DMS 273 treated with DMSO at 0.1 percent for 48 hours (cell line): Measurements from ENCODE around the gene TRIM67.
"Not testable (repeated sequence)": the region's sequence is repeated elsewhere in the genome, so short reads cannot be mapped to it uniquely, and the experiment has no call there.

ENCODE experiments used
- DNase-seq: peaks from one replicate; lab custom pipeline; 2025; lab: John Stamatoyannopoulos, UW

TRIM67 gene

DNA sequence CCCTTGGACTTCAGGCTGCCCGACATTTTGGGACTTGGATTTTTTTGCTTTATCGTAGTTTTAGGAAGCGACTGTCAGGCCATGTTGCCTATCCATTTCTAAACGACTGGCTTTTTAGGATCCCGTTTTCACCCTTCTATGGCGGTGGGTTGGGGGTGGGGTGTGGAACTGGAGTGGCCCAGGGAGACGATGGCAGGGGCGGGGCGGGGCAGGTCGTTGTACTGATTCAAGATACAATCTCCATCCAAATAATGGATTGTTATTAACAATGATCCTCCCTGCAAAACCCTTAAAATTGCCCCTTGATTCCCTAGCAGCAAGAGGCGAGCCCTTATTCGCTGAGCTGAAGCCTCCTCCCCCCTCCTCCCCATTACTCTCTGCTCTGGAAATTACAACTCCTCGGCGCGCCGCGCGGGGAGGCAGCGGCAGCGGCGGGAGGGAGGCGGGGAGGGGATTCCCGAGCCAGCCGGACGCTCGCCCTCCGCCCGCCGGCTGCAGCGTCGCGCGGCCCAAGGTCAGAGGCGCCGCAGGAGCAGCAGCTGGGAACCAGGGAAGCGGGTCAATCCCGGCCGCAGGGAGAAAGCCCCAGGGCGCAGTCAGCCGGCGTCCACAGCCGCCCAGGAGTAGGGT lies at the start of gene TRIM67:
Gene TRIM67 (plus strand): TSS at position 392 of the 630 bp plus-strand sequence. CDS start 912 bp downstream, outside the sequence.
- DNase-seq, result no peak

DNA sequence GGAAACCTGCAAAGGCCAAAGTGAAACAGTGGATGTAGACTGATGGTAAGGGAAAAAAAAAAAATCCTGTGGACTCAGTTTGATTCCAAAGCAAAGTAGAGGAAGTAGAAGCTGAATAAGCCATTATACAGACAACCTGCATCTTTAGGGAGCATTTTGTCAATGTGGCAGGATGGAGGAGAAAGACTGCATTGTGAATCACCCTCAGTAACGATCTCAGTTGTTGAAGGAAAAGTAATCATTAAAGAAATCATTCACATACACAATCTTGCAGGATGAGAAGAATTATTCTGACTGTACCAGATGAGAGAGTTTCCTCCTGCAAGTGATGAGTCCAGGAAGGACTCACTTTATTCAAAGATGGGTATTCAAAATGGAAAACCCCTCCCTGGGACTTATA lies 45.1 kb upstream of the TRIM67 start:
- no peak for DNase-seq

DNA sequence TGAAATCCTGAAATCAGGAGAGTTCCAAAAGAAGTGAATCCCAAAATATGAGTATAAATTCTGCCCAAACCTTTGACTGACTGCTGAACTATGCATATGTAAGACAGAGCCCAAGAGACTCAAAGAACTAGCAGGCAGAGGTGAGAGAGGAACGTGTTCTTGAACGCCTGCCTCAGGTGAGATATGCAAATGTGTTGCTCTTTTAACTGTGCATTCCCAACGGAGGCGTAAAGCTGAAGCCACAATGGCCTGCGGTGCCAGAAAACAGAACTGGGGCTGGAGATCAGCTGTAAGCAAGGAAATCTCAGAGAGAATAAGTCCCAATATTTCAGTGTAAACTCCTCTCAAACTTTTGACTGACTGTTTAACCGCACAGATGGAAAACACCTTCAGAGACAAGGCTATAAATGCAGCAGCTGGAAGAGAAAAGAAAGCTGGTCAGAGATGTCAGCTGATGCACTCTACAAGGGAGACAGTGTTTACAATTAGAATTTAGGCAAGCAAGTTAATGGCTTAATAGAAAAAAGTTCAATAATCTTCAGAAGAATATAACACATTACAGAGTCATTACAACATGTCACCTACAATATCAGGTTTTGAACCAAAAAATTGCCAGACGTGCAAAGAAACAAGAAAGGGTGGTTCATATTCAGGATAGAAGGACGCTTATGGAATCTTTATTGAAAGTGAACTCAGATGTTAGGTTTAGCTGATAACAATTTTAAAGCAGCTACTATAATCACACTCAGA lies 43.0 kb upstream of the TRIM67 start:
- no peak for DNase-seq

DNA sequence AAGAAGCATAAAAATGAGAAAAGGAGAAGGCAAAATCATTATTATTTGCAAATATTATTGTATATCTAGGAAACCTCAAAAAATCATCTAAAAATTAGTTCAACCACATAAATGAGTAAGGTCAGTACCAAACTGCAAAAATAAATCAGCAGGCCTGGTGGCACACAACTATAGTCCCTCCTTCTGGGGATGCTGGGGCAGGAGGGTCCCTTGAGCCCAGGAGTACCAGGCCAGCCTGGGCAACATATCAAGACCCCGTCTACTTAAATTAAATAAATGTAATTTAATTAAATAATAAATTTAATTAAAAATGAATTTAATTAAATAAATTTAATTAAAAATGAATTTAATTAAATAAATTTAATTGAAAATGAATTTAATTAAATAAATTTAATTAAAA lies 40.3 kb upstream of the TRIM67 start:
- no peak for DNase-seq

DNA sequence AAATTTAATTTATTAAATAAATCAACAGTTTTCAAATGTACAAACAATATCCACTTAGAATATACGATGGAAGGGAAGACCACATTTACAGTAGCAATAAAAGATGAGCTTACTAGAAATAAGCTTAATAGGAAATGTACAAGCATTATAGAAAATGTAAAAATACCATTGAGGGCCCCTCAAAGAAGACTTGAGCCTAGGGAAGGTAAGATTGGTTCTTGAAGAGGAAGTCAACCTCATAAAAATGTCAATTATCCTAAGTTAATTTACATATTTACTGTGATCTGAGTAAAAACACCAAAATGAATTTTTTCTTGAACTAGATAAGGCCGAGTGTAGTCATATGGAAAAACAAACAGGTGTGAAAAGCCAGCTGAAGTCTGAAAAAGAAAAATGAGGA lies 39.7 kb upstream of the TRIM67 start:
- no peak for DNase-seq

DNA sequence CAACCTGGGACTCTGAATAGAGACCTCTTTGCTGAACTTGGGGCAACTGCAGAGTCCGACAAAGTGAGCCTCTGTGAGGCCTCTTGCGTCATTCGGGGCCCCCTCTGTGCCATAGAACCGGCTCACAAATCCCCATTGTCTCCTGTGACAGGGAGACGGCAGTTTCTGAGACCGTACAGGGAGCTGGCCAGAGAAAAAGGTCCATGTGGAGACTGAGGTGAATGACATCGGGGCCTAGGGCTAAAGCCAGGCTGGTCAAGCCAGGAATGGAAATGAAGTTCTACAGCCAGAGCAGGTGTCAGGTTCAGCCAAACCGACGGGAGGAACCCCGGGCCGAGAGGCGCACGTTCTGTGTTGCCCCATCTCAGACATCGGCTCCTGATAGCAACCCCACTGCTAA lies 37.1 kb upstream of the TRIM67 start:
- DNase-seq, result no peak

DNA sequence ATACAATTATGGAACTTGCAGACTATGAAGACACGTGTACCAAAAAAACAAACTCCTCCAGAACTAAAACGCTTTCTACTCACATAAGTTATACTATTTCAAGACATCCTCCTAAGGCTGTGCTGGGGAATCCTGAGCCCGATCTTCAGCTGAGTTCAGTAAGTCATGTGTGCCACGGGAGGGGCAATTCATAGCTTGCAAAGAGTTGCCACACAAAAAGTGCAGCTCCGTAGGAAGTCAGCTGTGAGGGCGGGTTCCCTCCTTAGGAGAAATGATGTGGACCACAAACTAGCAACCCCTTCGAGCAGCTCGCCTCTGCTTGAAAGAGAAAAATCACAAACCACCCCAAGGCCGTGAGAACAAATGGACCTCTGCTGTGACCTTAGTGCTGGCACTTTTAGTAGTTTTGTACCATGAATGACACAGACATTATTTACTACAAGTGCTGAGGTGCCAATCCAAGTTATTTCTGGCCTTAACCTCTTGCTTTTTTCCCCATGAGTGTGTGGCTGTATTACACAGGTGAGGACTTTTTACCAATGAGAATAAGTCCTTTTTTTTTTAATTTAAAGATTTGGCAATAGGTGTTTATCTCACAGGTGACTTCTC lies 35.8 kb upstream of the TRIM67 start:
- DNase-seq, result no peak

DNA sequence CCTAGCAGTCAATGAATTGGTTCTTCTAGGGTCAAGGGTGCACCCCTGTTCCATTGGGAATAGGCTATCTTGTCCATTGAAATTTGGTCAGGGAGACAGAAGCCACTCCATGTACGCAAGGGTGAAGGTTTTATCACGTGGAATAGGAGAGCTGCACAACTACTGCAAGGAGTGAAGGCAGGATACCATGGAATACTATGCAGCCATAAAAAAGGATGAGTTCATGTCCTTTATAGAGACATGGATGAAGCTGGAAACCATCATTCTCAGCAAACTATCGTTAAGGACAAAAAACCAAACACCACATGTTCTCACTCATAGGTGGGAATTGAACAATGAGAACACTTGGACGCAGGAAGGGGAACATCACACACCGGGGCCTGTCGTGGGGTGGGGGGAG lies 34.8 kb upstream of the TRIM67 start:
- not testable (repeated sequence) for DNase-seq

DNA sequence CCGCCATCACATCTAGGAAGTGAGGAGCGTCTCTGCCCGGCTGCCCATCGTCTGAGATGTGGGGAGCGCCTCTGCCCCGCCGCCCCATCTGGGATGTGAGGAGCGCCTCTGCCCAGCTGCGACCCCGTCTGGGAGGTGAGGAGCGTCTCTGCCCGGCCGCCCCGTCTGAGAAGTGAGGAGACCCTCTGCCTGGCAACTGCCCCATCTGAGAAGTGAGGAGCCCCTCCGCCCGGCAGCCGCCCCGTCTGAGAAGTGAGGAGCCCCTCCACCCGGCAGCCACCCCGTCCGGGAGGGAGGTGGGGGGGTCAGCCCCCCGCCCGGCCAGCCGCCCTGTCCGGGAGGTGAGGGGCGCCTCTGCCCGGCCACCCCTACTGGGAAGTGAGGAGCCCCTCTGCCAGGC lies 33.4 kb upstream of the TRIM67 start:
- DNase-seq, result not testable (repeated sequence)

DNA sequence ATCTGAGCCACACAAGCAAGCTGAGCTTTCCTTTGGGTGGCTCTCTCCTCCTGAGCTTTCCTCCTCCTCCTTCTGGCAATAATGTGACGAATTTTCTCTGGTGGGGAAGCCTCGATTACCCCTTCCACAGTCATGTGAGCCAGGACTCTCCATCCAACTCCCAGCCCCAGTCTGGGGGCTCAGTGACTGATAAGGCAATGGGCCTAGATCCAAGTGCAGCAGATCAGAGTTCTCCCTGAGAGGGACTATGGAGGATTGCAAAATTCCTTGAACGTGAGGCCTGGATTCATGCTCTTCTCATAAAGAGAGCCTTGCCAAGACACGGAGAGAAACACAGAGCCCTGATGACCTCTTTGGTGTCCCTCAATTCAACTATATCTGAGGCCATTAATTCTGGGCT lies 31.3 kb upstream of the TRIM67 start:
- no peak for DNase-seq

DNA sequence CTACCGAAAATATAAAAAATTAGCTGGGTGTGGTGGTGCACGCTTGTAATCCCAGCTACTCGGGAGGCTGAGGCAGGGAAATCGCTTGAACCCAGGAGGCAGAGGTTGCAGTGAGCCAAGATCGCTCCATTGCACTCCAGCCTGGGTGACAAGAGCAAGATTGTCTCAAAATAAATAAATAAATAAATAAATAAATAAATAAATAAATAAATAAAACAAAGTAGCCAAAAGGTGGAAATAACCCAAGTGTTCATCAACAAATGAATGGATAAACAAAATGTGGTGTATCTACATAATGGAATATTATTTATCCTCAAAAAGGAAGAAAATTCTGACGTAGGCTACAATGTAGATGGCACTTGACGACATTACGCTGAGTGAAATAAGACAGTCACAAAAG lies 29.3 kb upstream of the TRIM67 start:
- DNase-seq, result not testable (repeated sequence)

DNA sequence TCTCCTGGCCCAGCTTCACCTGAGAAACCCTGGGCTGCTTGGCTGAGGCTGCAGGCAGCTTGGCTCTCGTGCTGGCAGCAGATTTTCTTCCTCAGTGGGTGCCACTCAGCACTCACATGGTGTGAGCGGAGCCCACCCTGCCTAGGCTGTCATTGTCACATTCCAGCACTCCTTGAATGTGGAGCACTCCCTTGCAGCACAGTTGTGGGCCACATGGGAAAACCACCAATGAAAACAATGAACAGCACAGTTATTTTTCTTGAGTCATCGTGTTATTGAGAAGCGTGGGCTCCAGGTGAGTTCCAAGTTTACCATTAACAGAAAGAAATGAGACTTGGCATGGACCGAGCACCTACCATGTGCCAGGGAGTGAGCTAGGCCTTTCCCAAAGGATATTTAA lies 27.2 kb upstream of the TRIM67 start:
- no peak for DNase-seq

DNA sequence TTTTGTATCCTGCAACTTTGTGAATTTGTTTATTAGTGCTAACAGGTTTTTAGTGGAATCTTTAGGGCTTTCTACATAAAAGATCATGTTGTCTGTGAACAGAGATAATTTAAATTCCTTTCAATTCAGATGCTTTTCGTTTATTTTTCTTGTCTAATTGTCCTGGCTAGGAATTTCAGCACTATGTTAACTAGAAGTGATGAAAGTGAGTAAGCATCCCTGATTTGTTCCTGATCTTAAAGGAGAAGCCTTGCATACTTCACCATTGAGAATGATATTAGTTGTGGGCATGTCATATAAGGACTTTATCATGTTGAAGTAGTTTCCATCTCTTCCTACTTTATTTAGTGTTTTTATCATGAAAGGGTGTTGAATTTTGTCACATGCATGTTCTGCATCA lies 23.6 kb upstream of the TRIM67 start:
- no peak for DNase-seq

DNA sequence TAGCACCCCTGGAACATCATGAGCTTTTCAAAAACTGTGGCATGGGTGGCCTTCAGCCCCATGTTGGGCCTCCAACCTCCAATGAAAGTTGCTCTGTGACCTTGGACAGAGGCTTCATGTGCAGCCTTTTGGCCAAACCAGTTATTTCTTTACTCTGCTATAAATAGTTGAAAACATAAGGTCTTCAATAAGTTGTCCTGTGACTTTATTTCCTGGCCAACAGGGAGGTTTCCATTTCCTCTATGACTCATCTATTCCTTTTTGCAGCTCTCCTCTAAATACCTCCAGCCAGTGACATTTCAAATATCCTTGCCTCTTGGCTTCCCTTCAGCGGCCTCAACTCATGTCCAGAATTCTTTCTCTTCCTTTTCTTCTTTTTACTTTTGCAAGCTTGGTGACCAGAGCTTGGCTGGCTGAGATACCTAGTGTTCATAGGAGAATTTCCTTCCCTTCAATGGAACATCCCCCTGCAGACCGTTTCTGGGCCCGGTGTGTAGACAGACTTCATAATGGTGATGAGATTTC lies 22.7 kb upstream of the TRIM67 start:
- DNase-seq, result no peak

DNA sequence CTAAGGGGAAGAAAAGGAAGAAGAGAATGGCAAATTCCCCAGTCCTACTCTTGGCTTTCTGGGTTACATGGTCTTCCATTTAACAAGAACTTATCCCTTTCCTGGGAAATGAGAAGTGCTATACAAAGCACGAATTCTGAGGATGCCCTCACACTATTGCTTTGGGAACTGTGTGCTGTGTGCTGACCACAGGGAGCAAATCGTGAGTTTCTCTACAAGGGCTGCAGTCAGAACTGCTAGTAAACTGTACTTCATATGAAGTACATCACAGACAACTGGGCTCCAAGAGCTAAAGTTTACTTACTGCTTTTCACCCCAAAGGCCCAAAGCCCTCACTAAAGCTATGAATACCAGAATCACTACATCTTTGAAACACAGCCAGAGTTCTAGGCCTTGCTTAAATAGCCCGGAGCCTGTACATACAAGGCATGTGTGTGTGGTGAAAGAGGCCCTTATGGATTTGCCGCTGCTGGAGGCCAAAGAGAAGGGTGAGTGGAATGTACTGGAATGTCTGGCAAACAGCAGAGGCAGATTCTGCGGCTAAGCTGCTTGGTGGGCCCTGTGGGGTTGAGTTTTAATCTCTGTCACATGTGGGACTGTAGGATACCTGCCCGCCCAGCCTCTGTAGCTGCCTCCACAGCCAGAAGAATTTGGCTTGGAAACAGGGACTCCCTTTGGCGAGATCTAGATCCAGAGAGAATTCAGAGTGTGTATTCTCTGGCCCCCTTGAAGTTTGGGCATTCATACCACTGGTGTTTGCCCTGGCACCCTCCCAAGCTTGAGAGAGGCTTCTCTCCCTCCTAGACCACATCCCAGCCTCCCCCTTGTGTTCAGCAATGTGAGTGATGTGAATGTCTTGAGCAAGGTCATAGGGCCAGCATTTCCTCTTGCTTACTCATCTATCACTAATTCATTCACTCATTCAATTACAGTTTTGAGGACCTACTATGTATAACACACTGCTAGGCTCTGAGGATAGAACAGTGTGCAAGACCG lies 21.9 kb upstream of the TRIM67 start:
- DNase-seq, result no peak

DNA sequence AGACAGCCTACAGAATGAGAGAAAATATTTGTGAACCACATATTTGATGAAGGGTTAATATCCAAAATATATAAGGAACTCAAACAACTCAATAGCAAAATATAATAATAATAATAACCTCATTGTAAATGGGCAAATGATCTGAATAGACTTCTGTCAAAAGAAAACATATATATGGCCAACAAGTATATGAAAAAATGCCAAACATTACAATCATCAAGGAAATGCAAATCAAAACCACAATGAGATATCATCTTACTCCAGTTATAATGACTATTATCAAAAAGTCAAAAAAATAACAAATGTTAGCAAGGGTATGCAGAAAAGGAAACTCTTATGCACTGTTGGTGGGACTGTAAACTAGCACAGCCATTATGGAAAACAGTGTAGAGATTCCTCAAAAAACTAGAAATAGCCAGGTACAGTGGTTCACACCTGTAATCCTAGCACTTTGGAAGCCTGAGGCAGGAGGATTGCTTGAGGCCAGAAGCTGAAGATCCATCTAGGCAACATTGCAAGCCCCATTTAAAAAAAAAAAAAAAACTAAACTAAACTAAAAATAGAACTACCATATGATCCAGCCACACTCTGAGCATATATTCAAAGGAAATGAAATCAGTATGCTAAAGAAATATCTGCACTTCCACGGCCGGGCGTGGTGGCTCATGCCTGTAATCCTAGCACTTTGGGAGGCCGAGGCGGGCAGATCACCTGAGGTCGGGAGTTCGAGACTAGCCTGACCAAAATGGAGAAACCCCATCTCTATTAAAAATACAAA lies 17.3 kb upstream of the TRIM67 start:
- DNase-seq, result no peak

DNA sequence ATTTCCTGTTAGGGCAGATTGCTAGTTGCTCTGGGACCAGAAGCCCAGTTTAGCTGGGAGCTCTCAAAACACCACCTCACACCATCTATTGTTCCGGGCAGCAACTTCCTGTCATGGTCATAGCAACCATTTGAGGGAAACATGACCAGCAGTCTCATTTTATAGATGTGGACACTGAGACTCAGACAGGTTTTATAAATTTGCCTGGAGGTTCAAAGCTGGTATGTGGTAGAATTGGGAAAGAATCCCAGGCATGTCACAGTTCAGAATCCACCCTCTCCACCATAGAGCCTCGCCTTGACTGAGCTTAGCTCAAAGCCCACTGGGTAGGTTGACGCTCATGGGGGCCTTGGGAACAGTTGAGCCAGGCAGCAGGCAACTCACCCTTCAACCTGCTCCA lies 14.0 kb upstream of the TRIM67 start:
- no peak for DNase-seq

DNA sequence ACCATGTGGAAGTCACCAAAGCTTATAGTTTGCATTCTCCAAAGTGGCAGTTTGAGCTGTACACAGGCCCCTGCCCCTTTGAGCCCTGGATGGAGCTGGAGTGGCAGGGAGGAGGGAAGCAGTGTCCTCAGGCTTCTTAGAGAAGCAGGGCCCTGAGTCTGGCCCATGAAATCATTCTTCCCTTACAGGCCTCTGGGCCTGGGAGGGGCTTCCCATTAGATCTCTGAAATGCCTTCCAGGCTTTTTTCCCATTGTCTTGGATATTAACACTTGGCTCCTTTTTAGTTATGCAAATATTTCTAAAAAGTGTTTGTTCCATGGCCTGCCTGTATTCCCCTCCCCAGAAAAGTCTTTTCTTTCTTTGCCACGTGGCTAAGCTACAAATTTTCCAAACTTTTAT lies 10.0 kb upstream of the TRIM67 start:
- no peak for DNase-seq

DNA sequence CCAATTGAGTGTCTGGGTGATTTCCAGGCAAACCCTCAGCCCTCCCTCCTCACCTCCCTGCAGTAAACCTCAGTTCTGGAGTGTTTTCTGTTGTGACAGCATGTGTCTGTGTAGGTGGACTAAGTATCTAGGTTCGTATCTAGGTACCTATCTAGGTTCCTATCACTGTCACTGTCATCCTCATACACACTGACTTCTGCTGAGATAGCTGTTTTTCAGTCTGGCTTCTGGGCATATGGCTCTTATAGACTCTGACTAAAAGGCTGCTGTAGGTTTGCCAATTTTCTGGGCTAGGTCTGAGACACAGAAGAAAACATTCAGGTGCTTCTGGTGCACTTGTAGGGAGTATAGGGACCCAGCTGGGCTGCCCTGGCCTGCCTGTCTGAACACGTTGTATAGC lies 8.1 kb upstream of the TRIM67 start:
- peak; percentile 14 for DNase-seq

DNA sequence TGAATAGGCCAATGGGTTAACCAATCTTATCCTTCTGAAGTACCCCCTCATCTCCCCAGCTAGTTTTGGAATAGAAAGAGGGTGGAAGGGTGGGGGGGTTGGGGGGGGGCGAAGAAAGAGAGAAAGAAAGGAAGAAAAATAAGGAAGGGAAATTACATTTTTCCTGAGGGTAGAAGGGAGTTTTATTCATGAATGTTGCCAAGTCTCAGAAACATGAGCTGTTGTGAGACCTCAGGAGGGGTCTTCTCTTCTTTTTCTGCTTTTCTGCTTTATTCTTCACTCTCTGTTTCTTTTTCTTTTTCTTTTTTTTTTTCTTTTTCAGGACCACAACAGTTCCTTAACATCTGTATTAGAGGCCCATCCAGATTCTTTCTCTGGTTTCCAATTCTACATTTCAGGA lies 6.0 kb upstream of the TRIM67 start:
- DNase-seq, result no peak

DNA sequence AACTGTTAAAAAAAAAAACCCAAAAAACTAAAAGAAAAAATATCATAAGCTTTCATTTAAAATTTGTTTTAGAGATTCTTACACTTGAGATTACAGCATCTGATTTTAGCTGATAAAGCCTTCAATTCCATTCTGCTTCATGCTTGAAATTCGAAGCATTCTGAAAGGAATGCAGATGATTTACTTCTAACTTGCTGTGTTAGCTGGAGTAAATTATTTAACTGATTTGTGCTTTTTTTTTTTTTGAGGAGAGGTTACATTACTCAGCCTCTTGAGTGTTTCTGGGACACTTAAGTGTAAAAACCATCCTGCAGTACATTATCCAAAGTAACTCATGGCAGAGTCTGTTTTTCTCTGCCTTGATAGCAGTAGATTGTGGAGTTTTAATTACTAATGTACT lies 4.5 kb upstream of the TRIM67 start:
- no peak for DNase-seq
